HG03280 (cell line): Measurements from ENCODE around the gene CDX4.
"Not testable (repeated sequence)": the region's sequence is repeated elsewhere in the genome, so short reads cannot be mapped to it uniquely, and the experiment has no call there.

ENCODE experiments used
- ATAC-seq: cut with Tn5 transposase; IDR thresholded peaks from one replicate; pipeline ENCODE4 v1.9.1; 2021; ENCODE audit warnings: mild to moderate bottlenecking, moderate library complexity; ENCODE audit not compliant: unreplicated experiment

Gene CDX4, protein sequence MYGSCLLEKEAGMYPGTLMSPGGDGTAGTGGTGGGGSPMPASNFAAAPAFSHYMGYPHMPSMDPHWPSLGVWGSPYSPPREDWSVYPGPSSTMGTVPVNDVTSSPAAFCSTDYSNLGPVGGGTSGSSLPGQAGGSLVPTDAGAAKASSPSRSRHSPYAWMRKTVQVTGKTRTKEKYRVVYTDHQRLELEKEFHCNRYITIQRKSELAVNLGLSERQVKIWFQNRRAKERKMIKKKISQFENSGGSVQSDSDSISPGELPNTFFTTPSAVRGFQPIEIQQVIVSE

DNA sequence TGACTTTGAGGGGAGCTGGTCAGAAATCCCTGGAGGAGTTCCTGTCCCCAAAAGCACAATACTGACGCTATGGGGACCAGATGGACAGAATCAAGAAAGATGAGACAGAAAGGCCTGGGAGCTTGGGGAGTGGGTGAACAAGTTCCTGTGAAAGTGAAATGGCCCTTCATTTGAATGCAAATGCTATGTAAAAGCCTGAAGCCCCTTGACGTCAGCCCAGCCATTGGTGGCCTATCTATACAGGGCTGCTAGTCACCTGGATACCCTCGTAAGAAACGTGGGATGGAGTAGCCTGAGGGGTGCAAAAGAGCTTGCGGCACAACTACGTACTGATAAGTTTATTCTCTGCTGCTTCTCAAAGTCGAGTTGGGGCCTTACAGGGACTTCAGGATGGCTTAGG is at the start of gene CDX4:
CDX4 (plus strand) TSS at position 223 of the 400 bp plus-strand sequence. CDS start 201 bp downstream, outside the sequence.
- ATAC-seq: no peak

DNA sequence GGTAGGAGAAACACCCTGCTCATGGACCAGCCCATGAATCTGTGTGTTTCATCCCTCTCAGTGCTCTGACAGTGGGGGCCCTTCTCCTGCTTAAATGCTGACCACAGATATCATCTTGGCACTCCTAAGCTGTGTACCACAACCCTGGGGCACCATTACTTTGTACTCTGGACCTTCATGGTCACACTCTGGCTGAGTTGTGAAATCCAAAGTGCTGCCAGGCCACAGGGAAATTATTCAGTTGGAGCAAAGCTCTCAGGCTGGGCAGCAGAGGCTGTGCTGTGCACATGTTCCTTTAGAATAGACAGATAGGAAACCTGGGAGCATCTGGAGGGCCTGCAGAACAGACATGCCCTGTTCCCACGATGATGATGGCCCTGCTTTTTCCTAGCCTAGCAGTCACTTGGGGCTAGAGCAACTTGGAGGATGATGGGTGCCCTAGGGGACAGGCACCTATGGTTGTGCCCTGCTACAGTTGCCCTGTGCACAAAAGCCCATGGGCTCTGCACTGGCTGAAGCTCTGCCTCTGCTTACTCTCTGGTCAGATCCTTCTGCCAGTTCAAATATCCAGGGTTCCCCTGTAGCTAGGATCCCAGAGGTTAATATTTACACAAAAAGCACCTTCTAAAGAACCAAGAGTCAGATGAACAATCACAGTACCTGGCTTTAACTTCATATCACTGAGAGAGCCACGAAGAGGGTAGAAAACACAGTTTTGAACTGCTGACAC is 48.5 kb upstream of the CDX4 start:
- ATAC-seq: no peak

DNA sequence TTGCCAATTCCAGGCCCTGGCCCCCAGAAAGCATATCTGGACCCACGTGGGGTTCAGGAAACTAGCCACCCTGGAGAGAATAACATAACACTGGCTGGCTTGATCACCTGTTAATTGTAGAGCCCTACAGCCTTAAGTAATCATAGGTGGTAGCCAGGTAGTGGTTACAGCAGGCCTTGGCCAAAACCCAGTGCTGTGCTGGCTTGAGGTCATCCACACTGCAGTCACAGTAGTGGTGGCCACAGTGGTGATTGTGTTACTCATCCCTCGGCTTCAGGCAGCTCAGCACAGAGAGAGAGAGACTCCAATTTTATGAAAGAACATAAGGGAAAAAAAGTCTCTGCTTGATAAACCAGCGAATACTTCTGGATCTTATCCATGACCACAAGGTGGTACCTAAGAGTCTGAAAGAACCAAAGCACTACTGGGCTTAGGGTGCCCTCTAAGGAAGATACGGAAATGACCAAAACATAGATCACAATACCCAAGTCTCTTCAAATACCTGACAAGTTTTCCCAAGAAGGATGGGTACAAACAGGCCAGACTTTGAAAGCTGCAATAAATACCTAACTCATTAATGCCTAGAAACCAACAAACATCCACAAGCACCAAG is 46.6 kb upstream of the CDX4 start:
- no peak for ATAC-seq

DNA sequence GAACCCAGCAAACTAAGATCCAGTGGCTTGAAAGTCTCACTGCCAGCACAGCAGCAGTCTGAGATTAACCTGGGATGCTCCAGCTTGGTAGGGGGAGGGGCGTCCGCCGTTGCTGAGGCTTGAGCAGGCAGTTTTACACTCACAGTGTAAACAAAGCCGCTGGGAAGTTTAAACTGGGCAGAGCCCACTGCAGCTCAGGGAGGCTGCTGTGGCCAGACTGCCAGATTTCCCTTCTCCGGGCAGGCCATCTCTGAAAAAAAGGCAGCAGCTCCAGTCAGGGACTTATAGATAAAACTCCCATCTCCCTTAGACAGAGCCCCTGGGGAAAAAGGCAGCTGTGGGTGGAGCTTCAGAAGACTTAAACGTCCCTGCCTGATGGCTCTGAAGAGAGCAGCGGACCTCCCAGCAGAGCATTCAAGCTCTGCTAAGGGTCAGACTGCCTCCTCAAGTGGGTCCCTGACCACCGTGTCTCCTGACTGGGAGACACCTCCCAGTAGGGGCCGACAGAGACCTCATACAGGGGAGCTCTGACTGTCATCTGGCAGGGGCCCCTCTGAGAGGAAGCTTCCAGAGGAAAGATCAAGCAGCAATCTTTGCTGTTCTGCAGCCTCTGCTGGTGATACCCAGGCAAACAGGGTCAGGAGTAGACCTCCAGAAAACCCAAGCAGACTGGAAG is 45.1 kb upstream of the CDX4 start:
- no peak for ATAC-seq

DNA sequence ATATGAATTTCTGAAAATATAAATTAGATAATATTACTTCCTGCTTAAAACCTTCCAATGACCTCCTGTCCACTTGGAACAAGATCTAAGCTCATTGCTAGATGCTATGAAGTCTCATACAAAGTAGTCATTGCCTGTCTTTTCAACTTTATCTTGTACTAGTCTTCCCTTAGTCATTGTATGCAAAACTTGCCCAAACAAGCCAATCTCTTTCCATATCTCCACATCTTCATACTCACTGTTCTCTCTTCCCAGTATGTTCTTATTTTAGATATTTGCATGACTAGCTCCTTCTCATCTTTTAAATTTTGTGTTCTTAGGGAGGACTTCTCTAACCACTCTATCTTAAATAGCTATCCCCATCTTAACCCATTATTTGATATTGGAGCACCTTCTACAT is 33.9 kb upstream of the CDX4 start:
- no peak for ATAC-seq

DNA sequence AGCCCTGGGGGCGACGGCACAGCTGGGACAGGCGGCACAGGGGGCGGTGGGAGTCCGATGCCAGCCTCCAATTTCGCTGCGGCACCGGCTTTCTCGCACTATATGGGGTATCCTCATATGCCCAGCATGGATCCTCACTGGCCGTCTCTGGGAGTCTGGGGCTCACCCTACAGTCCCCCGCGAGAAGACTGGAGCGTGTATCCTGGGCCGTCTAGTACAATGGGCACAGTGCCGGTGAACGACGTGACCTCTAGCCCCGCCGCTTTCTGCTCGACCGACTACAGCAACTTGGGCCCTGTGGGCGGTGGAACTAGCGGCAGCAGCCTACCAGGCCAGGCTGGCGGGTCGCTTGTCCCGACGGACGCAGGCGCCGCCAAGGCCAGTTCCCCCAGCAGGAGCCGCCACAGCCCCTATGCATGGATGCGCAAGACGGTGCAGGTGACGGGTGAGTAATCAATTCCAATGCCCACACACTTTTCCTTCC is 500 bp downstream of the CDX4 start:
- no peak for ATAC-seq

DNA sequence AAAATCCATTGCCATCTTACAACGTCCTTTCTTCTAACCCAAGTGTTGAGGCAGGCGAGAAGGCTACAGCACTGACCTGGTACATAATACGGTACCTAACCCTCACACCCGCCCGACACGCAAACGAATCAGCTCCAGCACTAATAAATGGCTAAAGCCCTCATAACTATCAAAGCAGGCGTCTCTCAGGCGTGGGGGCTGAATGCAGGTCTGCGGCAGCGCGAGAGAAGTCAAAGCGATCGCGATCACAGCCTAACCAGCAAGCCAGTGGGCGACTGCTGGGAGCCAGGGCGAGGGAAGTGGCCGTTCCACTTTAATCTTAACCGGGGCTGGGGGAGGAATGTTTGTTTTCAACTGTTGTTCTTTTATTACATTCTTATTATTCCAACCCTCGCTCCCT is 1.5 kb downstream of the CDX4 start:
- ATAC-seq: no peak

DNA sequence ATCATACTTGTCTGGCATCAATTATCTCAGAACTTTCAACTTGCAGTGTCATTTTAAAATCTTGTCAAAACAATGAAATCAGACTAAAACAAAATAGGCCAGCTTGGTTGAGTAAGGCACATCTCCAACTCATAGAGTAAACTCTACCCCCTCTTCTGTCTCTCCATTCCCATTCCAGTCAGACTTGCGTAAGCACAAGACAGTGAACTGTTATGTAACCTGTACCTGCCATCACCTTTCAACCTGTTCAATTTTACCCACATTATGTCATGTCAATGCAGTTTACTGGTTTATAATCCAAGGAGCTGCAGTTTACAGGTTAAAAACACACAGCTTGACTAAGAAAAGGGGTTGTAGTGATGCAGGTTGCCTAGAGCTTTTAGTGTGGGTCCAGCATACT is 8.3 kb downstream of the CDX4 start:
- ATAC-seq: no peak

DNA sequence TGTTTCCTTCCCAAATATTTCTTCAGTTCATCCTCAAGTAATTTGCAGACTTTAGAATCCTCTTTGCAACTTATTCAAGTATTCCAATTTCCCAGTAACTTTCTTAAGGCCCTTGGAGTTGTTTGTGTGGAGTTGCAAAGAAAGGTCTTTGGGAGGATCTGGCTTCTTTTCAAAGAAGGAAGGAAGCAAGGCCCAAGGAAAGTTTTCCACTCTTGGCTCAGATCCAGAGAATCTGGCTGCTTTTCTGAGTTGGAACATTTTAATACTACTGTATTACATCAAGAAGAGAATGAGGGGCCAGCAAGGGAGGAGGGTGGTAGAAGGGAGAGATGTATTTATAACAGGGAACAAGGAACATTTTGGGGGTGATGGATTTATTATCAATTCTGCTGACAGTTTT is 10.5 kb downstream of the CDX4 start:
- ATAC-seq: no peak

DNA sequence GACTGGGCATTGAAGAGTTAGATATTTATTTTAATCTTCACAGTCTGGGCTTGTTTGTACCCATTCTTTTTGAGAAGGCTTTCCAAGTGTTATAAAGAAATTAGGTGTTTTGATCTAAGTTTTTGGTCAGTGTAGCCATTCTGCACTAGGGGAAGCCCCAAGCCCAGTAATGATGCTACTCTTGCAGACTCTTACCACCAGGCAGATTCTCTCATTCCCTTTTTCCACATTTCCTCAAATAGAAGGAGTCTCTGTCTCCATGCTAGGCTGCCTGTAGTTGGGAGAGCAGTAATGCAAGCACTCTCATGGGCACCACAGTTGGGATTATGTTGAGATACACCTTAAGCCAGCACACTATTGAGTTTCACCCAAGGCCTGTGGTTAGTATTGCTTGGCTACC is 21.5 kb downstream of the CDX4 start:
- no peak for ATAC-seq

DNA sequence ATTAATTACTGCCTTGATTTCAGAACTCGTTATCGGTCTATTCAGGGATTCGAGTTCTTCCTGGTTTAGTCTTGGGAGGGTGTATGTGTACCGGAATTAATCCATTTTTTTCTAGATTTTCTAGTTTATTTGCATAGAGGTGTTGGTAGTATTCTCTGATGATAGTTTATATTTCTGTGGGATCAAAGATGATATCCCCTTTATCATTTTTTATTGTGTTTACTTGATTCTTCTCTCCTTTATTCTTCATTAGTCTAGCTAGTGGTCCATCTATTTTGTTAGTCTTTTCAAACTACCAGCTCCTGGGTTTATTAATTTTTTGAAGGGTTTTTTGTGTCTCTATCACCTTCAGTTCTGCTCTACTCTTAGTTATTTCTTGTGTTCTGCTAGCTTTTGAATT is 32.1 kb downstream of the CDX4 start:
- no peak for ATAC-seq

DNA sequence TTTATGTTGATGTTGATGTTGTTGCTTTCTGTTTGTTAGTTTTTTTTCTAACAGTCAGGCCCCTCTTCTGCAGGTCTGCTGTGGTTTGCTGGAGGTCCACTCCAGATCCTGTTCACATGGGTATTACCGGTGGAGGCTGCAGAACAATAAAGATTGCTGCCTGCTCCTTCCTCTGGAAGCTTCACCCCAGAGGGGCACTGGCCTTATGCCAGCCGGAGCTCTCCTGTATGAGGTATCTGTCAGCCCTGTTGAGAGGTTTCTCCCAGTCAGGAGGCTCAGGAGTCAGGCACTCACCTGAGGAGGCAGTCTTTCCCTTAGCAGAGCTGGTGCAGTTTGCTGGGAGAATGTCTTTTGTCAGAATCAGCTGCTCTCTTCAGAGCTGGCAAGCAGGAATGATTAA is 34.7 kb downstream of the CDX4 start:
- ATAC-seq: no peak

DNA sequence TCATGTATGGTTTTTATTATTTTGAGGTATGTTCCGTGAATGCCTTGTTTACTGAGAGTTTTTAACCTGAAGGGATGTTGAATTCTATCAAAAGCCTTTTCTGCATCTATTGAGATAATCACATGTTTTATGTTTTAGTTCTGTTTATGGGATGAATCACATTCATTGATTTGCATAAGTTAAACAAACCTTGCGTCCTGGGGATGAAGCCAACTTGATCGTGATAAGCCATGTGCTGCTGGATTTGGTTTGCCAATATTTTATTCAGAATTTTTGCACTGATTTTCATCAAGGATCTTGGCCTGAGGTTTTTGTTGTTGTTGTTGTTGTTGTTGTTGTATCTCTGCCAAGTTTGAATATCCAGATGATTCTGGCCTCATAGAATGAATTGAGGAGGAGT is 43.8 kb downstream of the CDX4 start:
- ATAC-seq: no peak

DNA sequence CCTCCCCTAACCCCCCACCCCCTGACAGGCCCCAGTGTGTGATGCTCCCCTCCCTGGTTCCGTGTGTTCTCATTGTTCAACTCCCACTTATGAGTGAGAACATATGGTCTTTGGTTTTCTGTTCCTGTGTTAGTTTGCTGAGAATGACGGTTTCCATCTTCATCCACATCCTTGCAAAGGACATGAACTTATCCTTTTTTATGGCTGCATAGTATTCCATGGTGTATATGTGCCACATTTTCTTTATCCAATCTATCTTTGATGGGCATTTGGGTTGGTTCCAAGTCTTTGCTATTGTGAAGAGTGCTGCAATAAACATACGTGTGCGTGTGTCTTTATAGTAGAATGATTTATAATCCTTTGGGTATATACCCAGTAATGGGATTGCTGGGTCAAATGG is 45.3 kb downstream of the CDX4 start:
- not testable (repeated sequence) for ATAC-seq
